K562 (cell line): ENCODE measurements around the gene PTOV1. TPM values are rescaled to one million over a fixed set of nuclear protein-coding genes. Genes with fewer than 3 reads are reported as not detected.

ENCODE experiments used
- BHLHE40 ChIP-seq: IDR thresholded peaks from 2 replicates; pipeline ENCODE4 v1.6.1; 2011; ENCODE audit warnings: low read length, improper control_type of control experiment
- CHD4 ChIP-seq: fragments of 200-600 bp; sonication (generic); IDR thresholded peaks from 3 replicates; pipeline ENCODE4 v1.6.1; 2012; ENCODE audit warnings: low read depth, mild to moderate bottlenecking, mixed read lengths, low read length, inconsistent platforms; ENCODE audit not compliant: insufficient read depth, insufficient replicate concordance, poor library complexity, severe bottlenecking
- CREB1 ChIP-seq, 2 experiments: sonication (generic) in 1 of 2; formaldehyde crosslinking in 1 of 2; IDR thresholded peaks; 2 replicates each; pipeline versions ENCODE4 v1.6.1 to v1.8.0; 2012 to 2022; ENCODE audit warnings: inconsistent platforms in 1 of 2, mild to moderate bottlenecking in 1 of 2, missing genetic modification reagents in 1 of 2, moderate library complexity in 1 of 2
- GTF2B ChIP-seq: IDR thresholded peaks from 2 replicates; pipeline ENCODE4 v1.6.1; 2011; ENCODE audit not compliant: insufficient read length; ENCODE audit errors: extremely low read depth
- MYC ChIP-seq, 2 experiments: fragments of 250-450 bp in 1 of 2; sonication (Bioruptor Pico) in 1 of 2; IDR thresholded peaks; 2 replicates each; pipeline versions ENCODE4 v1.5.1 to v1.6.1; 2012 to 2021; ENCODE audit warnings: low read depth in 2 of 2, borderline replicate concordance in 1 of 2, improper control_type of control experiment in 1 of 2, low read length in 1 of 2, mild to moderate bottlenecking in 1 of 2, moderate library complexity in 1 of 2
- PBX2 ChIP-seq, 2 experiments: IDR thresholded peaks in 1 of 2; conservative IDR thresholded peaks in 1 of 2; 2 replicates each; pipeline ENCODE4 v1.6.1; 2016; ENCODE audit warnings: low read depth in 2 of 2, mild to moderate bottlenecking in 1 of 2, missing compliant biosample characterization in 1 of 2, missing genetic modification characterization in 1 of 2, moderate library complexity in 1 of 2
- RERE ChIP-seq: sonication (generic); formaldehyde crosslinking; IDR thresholded peaks from 2 replicates; pipeline ENCODE4 v1.8.0; 2023; ENCODE audit warnings: missing genetic modification reagents, mild to moderate bottlenecking, borderline replicate concordance
- RFX7 ChIP-seq: fragments of 250-450 bp; sonication (Bioruptor Pico); IDR thresholded peaks from 2 replicates; pipeline ENCODE4 v1.5.1; 2021; ENCODE audit warnings: mild to moderate bottlenecking
- SETDB1 ChIP-seq: IDR thresholded peaks from one replicate; pipeline ENCODE4 v1.6.1; 2012; ENCODE audit warnings: low read length, control low read depth, inconsistent platforms
- THAP7 ChIP-seq: fragments of 250-450 bp; sonication (Bioruptor Pico); IDR thresholded peaks from 2 replicates; pipeline ENCODE4 v1.5.0; 2021
- polyA plus RNA-seq, 8 experiments: library from polyadenylated mRNA; depleted of rRNA in 4 of 8; stranded (reverse) in 5 of 8; unstranded in 3 of 8; fragments of >200 nt; fragmentation: Nextera tagmentation in 2 of 8; fragmentation: Illumina TruSeq in 1 of 8; extraction: Ambion mirVana in 2 of 8; extraction: Trizol in 1 of 8; gene quantifications; 2 replicates each; pipeline versions ENCODE4 v1.2.1 to v1.2.3, GENCODE V29; 2011 to 2014; ENCODE audit warnings: inconsistent platforms in 1 of 8, missing spikeins in 1 of 8
- total RNA-seq, 7 experiments: library from RNA; depleted of rRNA in 6 of 7; stranded (reverse); fragments of >200 nt in 6 of 7; fragmentation: Illumina TruSeq in 2 of 7; extraction: Trizol in 2 of 7; gene quantifications; 2 replicates each; pipeline versions ENCODE4 v1.2.1 to v1.2.3, GENCODE V29; 2011 to 2021; ENCODE audit warnings: low replicate concordance in 1 of 7
- TF ChIP-seq, protein P1 (sequence below): sonication (generic); formaldehyde crosslinking; IDR thresholded peaks from 2 replicates; pipeline ENCODE4 v1.8.1; 2023; ENCODE audit warnings: mild to moderate bottlenecking, missing genetic modification reagents

Gene PTOV1
- total and polyA plus RNA-seq, 9 of the 15 experiments (the other 6 are each of a cell fraction or from before 2014, with no cell fraction given) = 4.9 to 169 (median 43.5) TPM

DNA sequence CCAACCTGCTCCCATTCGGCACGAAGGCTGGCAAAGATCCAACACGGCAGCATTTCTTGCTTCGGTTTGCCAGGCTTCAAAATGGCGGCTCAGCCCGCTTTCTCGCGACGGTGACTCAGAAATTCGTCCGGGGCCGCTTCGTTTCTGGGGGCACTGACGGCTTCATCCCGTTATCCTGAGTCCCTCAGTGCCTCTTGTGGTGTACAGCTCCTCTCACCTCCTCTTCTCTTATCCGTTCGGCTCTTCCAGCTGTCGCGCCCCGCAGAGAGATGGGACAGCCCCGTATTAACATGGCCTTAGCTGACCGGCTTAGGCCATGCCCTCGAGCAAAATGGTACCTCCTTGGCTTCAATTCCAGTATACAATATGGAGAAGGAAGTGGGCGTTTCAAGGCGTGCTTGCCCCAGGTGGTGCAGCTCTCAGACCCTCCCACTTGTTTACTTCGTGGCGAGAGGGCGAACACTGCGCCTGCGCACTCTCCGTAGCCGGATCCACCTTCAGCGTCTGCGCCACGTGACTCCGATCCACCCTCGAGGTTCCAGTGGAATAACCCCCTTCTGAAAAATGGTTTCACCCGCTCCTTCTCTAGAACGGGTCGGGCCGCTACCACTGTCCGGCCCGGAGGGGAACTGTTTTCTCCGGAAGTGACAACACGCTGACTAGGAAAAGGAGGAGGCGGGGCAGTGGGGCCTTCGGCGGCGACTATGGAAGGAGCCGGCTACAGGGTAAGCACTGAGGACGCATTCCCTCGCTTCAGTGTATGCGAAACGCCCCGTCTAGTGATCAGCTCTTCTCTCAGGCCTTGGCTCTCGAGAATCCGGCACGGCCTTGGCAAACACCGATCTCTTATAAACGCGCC is 26.3 kb downstream of the PTOV1 start, which contains the start of the genes AKT1S1 and TBC1D17 (continued):
- TF ChIP-seq RERE (CRISPR knock-in tag) = no peak
- no peak for TF ChIP-seq RFX7 (CRISPR knock-in tag)
- TF ChIP-seq GTF2B = no peak
- TF ChIP-seq CREB1 (IDR thresholded peaks at IDR 0.05) = peak; percentile 91
- TF ChIP-seq CREB1 (CRISPR knock-in tag; IDR thresholded peaks at IDR 0.05) = peak; percentile 95
- no peak for TF ChIP-seq SETDB1
- TF ChIP-seq, protein P1, sequence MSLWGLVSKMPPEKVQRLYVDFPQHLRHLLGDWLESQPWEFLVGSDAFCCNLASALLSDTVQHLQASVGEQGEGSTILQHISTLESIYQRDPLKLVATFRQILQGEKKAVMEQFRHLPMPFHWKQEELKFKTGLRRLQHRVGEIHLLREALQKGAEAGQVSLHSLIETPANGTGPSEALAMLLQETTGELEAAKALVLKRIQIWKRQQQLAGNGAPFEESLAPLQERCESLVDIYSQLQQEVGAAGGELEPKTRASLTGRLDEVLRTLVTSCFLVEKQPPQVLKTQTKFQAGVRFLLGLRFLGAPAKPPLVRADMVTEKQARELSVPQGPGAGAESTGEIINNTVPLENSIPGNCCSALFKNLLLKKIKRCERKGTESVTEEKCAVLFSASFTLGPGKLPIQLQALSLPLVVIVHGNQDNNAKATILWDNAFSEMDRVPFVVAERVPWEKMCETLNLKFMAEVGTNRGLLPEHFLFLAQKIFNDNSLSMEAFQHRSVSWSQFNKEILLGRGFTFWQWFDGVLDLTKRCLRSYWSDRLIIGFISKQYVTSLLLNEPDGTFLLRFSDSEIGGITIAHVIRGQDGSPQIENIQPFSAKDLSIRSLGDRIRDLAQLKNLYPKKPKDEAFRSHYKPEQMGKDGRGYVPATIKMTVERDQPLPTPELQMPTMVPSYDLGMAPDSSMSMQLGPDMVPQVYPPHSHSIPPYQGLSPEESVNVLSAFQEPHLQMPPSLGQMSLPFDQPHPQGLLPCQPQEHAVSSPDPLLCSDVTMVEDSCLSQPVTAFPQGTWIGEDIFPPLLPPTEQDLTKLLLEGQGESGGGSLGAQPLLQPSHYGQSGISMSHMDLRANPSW = 0 out of 2 replicates have a peak, but pooled peaks have one; percentile 42
- TF ChIP-seq THAP7 (CRISPR knock-in tag) = no peak
- TF ChIP-seq BHLHE40 = peak; percentile 98
- TF ChIP-seq CHD4 = no peak
- no peak for TF ChIP-seq PBX2 (CRISPR knock-in tag; IDR thresholded peaks at IDR 0.05; ENCODE audit: low read depth)
- 0 out of 2 replicates have a peak, but pooled peaks have one; percentile 17 for TF ChIP-seq PBX2 (tag; conservative IDR thresholded peaks at IDR 0.05; ENCODE audit: low read depth)
- peak; percentile 89 for TF ChIP-seq MYC (IDR thresholded peaks at IDR 0.05; ENCODE audit: low read depth, low read length)
- no peak for TF ChIP-seq MYC (CRISPR knock-in tag; IDR thresholded peaks at IDR 0.05; ENCODE audit: borderline replicate concordance, low read depth)
